ENCODE measurements around the gene THRAP3.

DNA sequence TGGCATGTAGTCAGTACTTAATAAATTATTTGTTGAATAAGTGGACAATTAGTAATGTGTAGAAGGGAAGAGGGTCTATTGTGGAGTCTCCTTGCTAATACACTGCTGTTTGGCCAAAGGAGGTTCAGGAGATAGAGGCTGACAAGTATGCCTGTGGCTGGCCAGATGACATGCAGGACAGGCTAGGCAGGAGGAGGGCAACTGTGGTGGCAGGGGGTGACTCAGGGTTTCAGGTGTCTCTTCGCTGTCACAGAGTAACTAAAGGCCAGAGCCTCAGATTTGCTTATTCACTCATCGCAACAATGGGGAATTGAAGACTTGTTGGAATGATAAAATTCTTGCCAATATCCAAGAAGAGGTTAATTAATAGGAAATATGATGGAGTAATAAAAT, 33.1 kb downstream of the THRAP3 start:
- TF ChIP-seq, protein P1, sequence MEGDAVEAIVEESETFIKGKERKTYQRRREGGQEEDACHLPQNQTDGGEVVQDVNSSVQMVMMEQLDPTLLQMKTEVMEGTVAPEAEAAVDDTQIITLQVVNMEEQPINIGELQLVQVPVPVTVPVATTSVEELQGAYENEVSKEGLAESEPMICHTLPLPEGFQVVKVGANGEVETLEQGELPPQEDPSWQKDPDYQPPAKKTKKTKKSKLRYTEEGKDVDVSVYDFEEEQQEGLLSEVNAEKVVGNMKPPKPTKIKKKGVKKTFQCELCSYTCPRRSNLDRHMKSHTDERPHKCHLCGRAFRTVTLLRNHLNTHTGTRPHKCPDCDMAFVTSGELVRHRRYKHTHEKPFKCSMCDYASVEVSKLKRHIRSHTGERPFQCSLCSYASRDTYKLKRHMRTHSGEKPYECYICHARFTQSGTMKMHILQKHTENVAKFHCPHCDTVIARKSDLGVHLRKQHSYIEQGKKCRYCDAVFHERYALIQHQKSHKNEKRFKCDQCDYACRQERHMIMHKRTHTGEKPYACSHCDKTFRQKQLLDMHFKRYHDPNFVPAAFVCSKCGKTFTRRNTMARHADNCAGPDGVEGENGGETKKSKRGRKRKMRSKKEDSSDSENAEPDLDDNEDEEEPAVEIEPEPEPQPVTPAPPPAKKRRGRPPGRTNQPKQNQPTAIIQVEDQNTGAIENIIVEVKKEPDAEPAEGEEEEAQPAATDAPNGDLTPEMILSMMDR (IDR thresholded peaks at IDR 0.05), result no peak
- TF ChIP-seq EP300 (IDR thresholded peaks at IDR 0.05) (no peak), POLR2AphosphoS5 (IDR thresholded peaks at IDR 0.05) (no peak), POLR2A (IDR thresholded peaks at IDR 0.05) (no peak)

All from sigmoid colon (tissue), 4 donors.